Measurements from ENCODE around the gene PFKFB1.
"Not testable (repeated sequence)": the region's sequence is repeated elsewhere in the genome, so short reads cannot be mapped to it uniquely, and the experiment has no call there.

The PFKFB1 gene

GRCh38 chrX:54992911-54993622 lies 921 bp downstream of the PFKFB1 start:
- no peak for DNase-seq (ENCODE audit: low read depth in 2 of 2)

GRCh38 chrX:54991706-54992105 lies 2.3 kb downstream of the PFKFB1 start:
- DNase-seq (ENCODE audit: low read depth in 2 of 2) = no peak

GRCh38 chrX:54983306-54983705 lies 10.7 kb downstream of the PFKFB1 start:
- DNase-seq (ENCODE audit: low read depth in 2 of 2) = not testable (repeated sequence)

- DNase-seq (ENCODE audit: low read depth in 2 of 2) = no peak
Measured at GRCh38 chrX:54980334-54980733, 13.7 kb downstream of the PFKFB1 start.

- no peak for DNase-seq (ENCODE audit: low read depth in 2 of 2)
Measured at GRCh38 chrX:54979432-54979831, 14.6 kb downstream of the PFKFB1 start.

GRCh38 chrX:54978448-54978847 lies 15.5 kb downstream of the PFKFB1 start:
- no peak for DNase-seq (ENCODE audit: low read depth in 2 of 2)

- no peak for DNase-seq (ENCODE audit: low read depth in 2 of 2)
Measured at GRCh38 chrX:54977387-54977786, 16.6 kb downstream of the PFKFB1 start.

- DNase-seq (ENCODE audit: low read depth in 2 of 2) = no peak
Measured at GRCh38 chrX:54964766-54965497, 29.1 kb downstream of the PFKFB1 start.

- no peak for DNase-seq (ENCODE audit: low read depth in 2 of 2)
Measured at GRCh38 chrX:54961750-54962149, 32.2 kb downstream of the PFKFB1 start.

GRCh38 chrX:54950730-54951375 lies 43.1 kb downstream of the PFKFB1 start:
- no peak for DNase-seq (ENCODE audit: low read depth in 2 of 2)

GRCh38 chrX:54945224-54945623 lies 48.8 kb downstream of the PFKFB1 start:
- no peak for DNase-seq (ENCODE audit: low read depth in 2 of 2)

- no peak for DNase-seq (ENCODE audit: low read depth in 2 of 2)
Measured at GRCh38 chrX:54944816-54945215, 49.2 kb downstream of the PFKFB1 start.

GRCh38 chrX:54937416-54937815 lies 56.6 kb downstream of the PFKFB1 start:
- no peak for DNase-seq (ENCODE audit: low read depth in 2 of 2)

GRCh38 chrX:54935306-54935705 lies 58.7 kb downstream of the PFKFB1 start:
- DNase-seq (ENCODE audit: low read depth in 2 of 2) = no peak

- DNase-seq (ENCODE audit: low read depth in 2 of 2) = no peak
Measured at GRCh38 chrX:54934890-54935289, 59.1 kb downstream of the PFKFB1 start.

GRCh38 chrX:54934058-54934457 lies 59.9 kb downstream of the PFKFB1 start:
- no peak for DNase-seq (ENCODE audit: low read depth in 2 of 2)

- DNase-seq (ENCODE audit: low read depth in 2 of 2) = no peak
Measured at GRCh38 chrX:54933150-54933826, 60.7 kb downstream of the PFKFB1 start.

GRCh38 chrX:54931107-54931506 lies 62.9 kb downstream of the PFKFB1 start:
- no peak for DNase-seq (ENCODE audit: low read depth in 2 of 2)

- no peak for DNase-seq (ENCODE audit: low read depth in 2 of 2)
Measured at GRCh38 chrX:54930291-54931049, 63.5 kb downstream of the PFKFB1 start.

- DNase-seq (ENCODE audit: low read depth in 2 of 2) = no peak
Measured at GRCh38 chrX:54928876-54929275, 65.1 kb downstream of the PFKFB1 start.

- DNase-seq (ENCODE audit: low read depth in 2 of 2) = no peak
Measured at GRCh38 chrX:54926978-54927377, 67.0 kb downstream of the PFKFB1 start.

GRCh38 chrX:54923376-54923775 lies 70.6 kb downstream of the PFKFB1 start:
- DNase-seq (ENCODE audit: low read depth in 2 of 2) = no peak

Data from stimulated activated CD8-positive, alpha-beta memory T cell treated with anti-CD3 and anti-CD28 coated beads, Interleukin-7, amount 100 ng/mL, for 1 hour (primary cell).